Measurements from ENCODE around the gene DNAAF2. TPM values are rescaled to one million over a fixed set of nuclear protein-coding genes. Genes with fewer than 3 reads are reported as not detected.
"Not testable (repeated sequence)": the region's sequence is repeated elsewhere in the genome, so short reads cannot be mapped to it uniquely, and the experiment has no call there.

The DNAAF2 gene
- total RNA-seq, 2 experiments from 2014 or later = 7.4 to 7.5 TPM

DNA sequence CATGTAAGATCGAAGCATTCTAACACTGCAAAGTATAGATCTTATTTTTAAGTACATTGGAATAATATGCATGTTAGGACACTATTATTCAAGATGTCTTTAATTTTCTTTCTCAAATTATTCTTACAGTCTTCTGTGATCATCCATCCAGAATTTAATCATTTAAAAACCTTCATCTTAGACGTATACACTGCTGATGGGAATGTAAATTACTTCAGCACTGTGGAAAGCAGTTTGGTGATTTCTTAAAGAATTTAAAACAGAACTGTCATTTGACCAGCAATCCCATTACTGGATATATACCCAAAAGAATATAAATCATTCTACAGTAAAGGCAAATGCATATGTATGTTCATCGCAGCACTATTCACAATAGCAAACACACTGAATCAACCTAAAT lies 45.7 kb downstream of the DNAAF2 start:
- H3K9me3 Mint-ChIP-seq = no peaks in the 10 kb centered on the region
- H3K27ac Mint-ChIP-seq = no peak overlapping the region
- POLR2A ChIA-PET = interaction anchor here (1.4 kb wide), 1 partner anchor 9 kb away, joined by 6 read pairs; the partner anchor contains the start of gene LRR1

DNA sequence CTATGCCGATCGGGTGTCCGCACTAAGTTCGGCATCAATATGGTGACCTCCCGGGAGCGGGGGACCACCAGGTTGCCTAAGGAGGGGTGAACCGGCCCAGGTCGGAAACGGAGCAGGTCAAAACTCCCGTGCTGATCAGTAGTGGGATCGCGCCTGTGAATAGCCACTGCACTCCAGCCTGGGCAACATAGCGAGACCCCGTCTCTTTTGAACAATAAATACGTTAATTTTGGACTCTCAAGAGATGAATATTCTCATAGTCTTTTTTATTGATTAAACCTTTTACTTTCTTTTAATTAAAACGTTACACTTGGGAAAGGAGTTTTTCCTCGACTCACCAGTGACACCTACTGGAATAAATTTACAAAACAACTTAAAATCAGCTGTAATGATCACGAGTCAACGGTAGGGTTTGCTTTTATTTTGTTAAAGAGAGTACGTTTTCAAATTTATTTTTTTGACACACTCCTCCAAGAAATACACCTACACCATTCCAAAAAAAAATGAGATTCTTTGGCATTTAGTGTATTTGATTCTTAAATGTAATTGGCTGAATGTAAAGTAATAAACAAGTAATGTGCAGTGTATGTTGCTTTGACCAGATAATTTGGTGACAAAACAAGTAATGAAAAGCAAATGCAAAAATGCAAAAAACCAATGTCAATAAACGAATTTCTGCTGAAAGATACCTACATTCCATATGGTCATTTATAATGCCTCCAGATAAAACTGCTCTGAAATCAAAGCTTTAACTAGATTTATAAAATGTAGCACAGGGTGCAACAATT lies 48.2 kb downstream of the DNAAF2 start:
- Mint-ChIP-seq H3K27ac (peak overlapping the region; percentile 99), H3K36me3 (ENCODE audit: low read depth) (peaks cover 47% of the 10 kb centered on the region), H3K4me3 (peak overlapping the region; percentile 85), H3K9me3 (no peaks in the 10 kb centered on the region), H3K27me3 (no peaks in the 10 kb centered on the region), H3K4me1 (peaks cover 42% of the 10 kb centered on the region)
- CTCF ChIA-PET = interaction anchor here (0.7 to 4.4 kb wide), 22 partner anchors 9 to 412 kb away, joined by 3 to 39 read pairs (median 4); partner anchors contain the start of genes DNAAF2, KLHDC2, LRR1 and MGAT2
- POLR2A ChIA-PET = interaction anchor here (0.6 to 9.3 kb wide), 28 partner anchors 10 to 1081 kb away, joined by 3 to 243 read pairs (median 6); partner anchors contain the start of genes DMAC2L, DNAAF2, KLHDC2 and L2HGDH
- DNase-seq = peak; percentile 63

More for the DNA sequence above, 45.7 kb downstream of the DNAAF2 start:
- CTCF ChIA-PET = interaction anchor here (1.0 kb wide), 1 partner anchor 31 kb away, joined by 3 read pairs; the partner anchor contains the start of gene RPL36AL
- Mint-ChIP-seq H3K36me3 (ENCODE audit: low read depth) (peaks cover 21% of the 10 kb centered on the region), H3K27me3 (no peaks in the 10 kb centered on the region), H3K4me3 (no peak overlapping the region), H3K4me1 (peaks cover 19% of the 10 kb centered on the region)
- DNase-seq = no peak

DNA sequence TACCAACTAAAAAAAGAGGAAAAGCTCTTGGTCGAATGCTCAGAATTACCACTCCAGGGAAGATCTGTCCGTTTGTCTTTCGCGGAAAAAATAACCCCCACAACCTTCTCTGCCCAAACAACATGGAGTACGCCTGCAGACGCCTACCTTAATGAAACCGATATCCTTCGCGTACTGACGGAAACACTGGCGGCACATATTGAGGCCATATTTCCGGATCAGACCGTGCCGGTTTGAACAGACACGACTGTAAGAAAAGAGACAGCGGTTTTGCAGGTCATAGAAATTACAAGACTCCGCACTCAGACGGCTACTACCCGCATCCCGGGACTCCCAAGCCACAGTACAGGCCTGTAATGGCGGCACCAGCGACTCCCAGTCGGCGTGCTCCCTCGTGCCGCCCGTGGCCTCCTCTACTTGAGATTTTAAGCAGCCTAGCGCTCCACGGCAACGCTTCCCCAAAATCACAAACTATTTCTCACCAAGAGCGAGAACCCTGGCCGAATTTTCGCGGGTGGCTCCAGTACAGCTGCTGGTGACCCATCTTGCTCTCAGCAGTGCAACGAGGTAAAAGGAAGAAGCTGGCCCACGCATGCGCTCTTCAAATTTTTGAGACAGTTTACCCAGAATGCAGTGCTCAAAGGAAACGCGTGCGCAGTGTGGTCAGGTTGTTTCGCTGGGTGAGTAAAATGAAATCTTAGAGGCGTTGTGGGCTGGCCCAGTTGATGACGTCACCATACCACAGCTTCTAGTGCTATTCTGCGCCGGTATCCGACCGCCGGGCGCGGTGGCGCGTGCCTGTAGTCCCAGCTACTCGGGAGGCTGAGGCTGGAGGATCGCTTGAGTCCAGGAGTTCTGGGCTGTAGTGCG lies 49.0 kb downstream of the DNAAF2 start, which contains the start of gene RPS29:
Gene RPS29, minus strand, starts transcription at position 578 of the 870 bp plus-strand sequence. Its CDS starts 34 bp downstream, at position 544.
- DNase-seq = peak; percentile 99
- ChIA-PET CTCF (interaction anchor here (0.7 to 4.4 kb wide), 20 partner anchors 8 to 413 kb away, joined by 3 to 39 read pairs (median 4); partner anchors contain the start of genes DNAAF2, KLHDC2, LRR1 and MGAT2), POLR2A (interaction anchor here (0.6 to 9.3 kb wide), 35 partner anchors 9 to 1082 kb away, joined by 3 to 243 read pairs (median 4); partner anchors contain the start of genes DMAC2L, DNAAF2, KLHDC2 and L2HGDH)
- Mint-ChIP-seq H3K4me3 (peak within 1 kb of the TSS; percentile 85), H3K36me3 (ENCODE audit: low read depth) (peaks cover 55% of the 10 kb centered on the region), H3K27ac (peak within 1 kb of the TSS; percentile 99), H3K9me3 (no peaks in the 10 kb centered on the region), H3K4me1 (peaks cover 50% of the 10 kb centered on the region), H3K27me3 (no peaks in the 10 kb centered on the region)

DNA sequence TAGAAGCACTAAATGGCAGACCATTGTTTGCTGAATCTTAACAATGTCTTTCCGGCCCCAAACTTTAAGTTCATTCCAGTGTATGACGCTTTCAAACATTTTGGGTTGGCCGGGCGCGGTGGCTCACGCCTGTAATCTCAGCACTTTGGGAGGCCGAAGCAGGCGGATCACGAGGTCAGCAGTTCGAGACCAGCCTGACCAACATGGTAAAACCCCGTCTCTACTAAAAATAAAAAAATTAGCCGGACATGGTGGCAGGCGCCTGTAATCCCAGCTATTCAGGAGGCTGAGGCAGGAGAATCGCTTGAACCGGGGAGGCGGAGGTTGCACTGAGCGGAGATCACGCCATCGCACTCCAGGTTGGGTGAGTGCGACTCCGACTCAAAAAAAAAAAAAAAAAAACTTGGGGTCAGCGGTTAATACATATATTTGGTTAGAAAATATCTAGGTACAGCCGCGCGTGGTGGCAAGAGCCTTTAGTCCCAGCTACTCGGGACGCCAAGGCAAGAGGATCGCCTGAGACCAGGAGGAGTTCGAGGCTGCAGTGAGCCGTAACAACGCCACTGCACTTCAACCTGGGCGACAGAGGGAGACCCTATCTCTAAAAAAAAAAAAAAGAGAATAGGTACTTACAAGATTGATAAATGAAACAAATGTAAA lies 49.9 kb downstream of the DNAAF2 start:
- H3K4me3 Mint-ChIP-seq = peak overlapping the region; percentile 85
- peaks cover 53% of the 10 kb centered on the region for H3K4me1 Mint-ChIP-seq
- ChIA-PET CTCF (interaction anchor here (1.1 to 4.4 kb wide), 8 partner anchors 10 to 277 kb away, joined by 3 to 37 read pairs (median 9); partner anchors contain the start of genes DNAAF2, LRR1, MGAT2 and RPL36AL), POLR2A (interaction anchor here (0.6 to 9.3 kb wide), 19 partner anchors 12 to 727 kb away, joined by 3 to 243 read pairs (median 11); partner anchors contain the start of genes DMAC2L, DNAAF2, KLHDC2 and L2HGDH)
- not testable (repeated sequence) for H3K9me3 Mint-ChIP-seq, H3K27me3 Mint-ChIP-seq
- peaks cover 59% of the 10 kb centered on the region for H3K36me3 Mint-ChIP-seq (ENCODE audit: low read depth)
- peak; percentile 23 for DNase-seq
- peak overlapping the region; percentile 99 for H3K27ac Mint-ChIP-seq

DNA sequence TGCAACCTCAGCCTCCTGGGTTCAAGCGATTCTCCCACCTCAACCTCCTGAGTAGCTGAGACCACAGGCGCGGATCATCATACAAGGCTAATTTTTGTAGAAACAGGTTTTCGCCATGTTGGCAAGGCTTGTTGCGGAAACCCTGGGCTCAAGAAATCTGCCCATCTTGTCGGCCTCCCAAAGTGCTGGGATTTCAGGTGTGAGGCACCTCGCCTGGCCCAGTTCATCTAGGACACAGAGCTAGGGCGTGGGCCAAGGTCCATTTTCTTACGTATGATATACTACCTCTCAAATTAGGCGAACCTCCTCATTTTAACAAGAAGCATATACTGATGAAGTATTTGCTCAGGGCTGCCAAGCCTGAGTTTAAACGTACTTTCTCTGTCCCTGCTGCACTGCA lies 51.0 kb downstream of the DNAAF2 start:
- H3K27ac Mint-ChIP-seq = peak overlapping the region; percentile 99
- POLR2A ChIA-PET = interaction anchor here (0.7 to 9.3 kb wide), 4 partner anchors 14 to 184 kb away, joined by 3 to 243 read pairs (median 94); partner anchors contain the start of genes DNAAF2, KLHDC2, LRR1 and MGAT2
- peaks cover 62% of the 10 kb centered on the region for H3K36me3 Mint-ChIP-seq (ENCODE audit: low read depth)
- CTCF ChIA-PET = interaction anchor here (1.1 to 1.7 kb wide), 2 partner anchors 15 to 268 kb away, joined by 3 read pairs; partner anchors contain the start of gene LRR1
- DNase-seq = no peak
- no peaks in the 10 kb centered on the region for H3K27me3 Mint-ChIP-seq
- peaks cover 63% of the 10 kb centered on the region for H3K4me1 Mint-ChIP-seq
- peak overlapping the region; percentile 85 for H3K4me3 Mint-ChIP-seq
- no peaks in the 10 kb centered on the region for H3K9me3 Mint-ChIP-seq

DNA sequence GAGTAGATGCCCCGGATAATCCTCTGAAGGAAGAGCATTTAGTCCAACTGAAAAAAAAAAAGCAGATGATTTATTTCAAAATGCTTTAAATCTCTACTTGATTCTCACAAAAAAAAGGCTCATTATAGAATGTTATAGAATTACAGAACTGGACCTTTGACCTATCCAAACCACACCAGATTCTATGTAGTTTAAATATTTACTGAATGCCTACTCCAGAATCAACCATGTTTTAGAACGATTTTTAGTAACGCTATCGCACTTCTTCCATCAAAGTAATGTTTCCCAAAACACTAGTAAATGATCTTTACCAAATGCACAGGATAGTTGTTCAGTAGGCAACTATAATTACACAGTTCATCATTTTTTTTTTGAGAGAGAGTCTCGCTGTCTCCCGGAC lies 51.4 kb downstream of the DNAAF2 start:
- peaks cover 67% of the 10 kb centered on the region for H3K4me1 Mint-ChIP-seq
- ChIA-PET POLR2A (interaction anchor here (5.1 to 9.3 kb wide), 2 partner anchors 14 to 39 kb away, joined by 144 to 243 read pairs; partner anchors contain the start of genes LRR1, MGAT2 and RPL36AL), CTCF (no interaction called here)

DNA sequence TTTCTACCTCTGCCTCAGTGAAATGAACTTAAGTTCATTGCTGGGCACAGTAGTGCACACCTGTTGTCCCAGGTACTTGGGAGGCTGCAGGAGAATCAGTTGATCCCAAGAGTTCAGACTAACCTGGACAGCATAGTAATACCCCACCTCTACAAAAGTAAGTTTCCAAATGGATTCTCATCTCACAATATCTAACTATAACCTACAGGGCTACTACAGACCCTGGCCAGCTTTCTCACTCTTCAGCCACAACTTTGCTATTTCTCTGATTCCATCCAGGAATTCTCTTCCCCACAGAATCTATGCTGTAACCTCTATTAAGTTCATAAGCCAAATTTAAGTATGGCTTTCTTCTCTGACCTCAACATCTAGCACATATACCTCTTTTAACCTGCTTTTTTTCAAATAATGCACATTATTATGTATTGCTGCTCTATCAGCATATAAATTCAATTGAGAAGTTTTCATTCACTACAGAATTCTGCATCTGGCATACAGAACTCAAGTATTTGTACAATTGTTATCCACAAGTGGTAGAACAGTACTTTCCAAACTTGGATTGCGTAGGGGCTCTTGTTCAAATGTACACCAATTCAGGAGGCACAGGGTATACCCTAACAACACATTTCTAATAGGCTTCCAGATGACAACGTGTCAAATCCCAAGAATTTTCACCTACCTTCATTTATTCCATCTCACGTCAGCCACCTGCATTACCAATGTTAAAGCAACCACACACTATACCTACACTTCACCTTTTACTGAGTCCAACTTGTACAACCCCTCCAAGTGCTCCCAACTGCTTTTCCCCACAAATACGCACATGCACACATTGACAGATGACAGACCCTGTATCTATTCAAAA lies 52.7 kb downstream of the DNAAF2 start:
- ChIA-PET CTCF (no interaction called here), POLR2A (interaction anchor here (0.8 to 9.3 kb wide), 5 partner anchors 16 to 270 kb away, joined by 3 to 243 read pairs (median 4); partner anchors contain the start of genes KLHDC2, LRR1, MGAT2 and NEMF)
- peaks cover 71% of the 10 kb centered on the region for H3K4me1 Mint-ChIP-seq
- no peaks in the 10 kb centered on the region for H3K27me3 Mint-ChIP-seq
- DNase-seq = no peak
- peak overlapping the region; percentile 44 for H3K27ac Mint-ChIP-seq
- no peak overlapping the region for H3K4me3 Mint-ChIP-seq
- peaks cover 74% of the 10 kb centered on the region for H3K36me3 Mint-ChIP-seq (ENCODE audit: low read depth)
- H3K9me3 Mint-ChIP-seq = no peaks in the 10 kb centered on the region

More for the DNA sequence above, 51.4 kb downstream of the DNAAF2 start:
- Mint-ChIP-seq H3K9me3 (no peaks in the 10 kb centered on the region), H3K27me3 (no peaks in the 10 kb centered on the region), H3K27ac (peak overlapping the region; percentile 99), H3K36me3 (ENCODE audit: low read depth) (peaks cover 65% of the 10 kb centered on the region), H3K4me3 (peak overlapping the region; percentile 85)
- DNase-seq = no peak

DNA sequence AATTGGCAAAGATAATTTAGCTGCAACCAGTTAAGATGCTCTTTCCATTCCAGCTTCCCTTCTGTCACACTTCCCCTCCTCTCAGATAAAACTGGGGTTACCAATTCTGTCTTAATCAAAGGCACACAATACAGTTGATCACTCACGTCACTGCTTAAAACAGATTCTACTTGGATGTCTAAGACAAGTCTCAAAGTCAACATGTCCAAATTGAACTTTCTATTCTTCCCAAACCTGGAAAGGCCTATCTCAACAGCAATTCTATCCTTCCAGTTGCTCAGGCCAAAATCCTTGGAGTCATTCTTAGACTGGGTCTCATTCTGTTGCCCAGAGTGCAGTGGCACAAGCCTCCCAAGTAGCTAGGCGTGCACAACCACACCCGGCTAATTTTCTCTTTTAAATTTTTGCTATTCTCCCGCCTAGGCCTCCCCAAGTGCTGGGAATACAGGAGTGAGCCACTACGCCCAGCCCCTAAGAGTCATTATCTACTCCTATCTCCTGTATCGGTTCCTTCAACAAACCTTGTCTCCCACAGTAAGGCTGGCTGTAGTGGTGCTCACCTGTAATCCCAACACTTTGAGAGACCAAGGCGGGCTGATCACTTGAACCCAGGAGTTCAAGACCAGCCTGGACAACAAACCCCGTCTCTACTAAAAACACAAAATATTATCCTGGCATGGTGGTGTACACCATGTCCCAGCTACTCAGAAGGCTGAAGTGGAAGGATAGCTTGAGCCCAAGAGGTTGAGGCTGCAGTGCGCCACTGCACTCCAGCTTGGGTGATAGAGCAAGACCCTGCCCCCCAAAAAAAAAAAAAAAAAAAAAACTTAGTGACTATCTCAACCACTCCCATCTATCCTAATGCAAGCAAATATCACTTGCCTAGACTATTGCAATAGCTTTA lies 53.6 kb downstream of the DNAAF2 start:
- POLR2A ChIA-PET = interaction anchor here (0.8 to 9.3 kb wide), 4 partner anchors 16 to 271 kb away, joined by 3 to 243 read pairs (median 4); partner anchors contain the start of genes KLHDC2, LRR1 and NEMF
- no peak for DNase-seq
- Mint-ChIP-seq H3K27me3 (no peaks in the 10 kb centered on the region), H3K4me3 (no peak overlapping the region), H3K4me1 (peaks cover 69% of the 10 kb centered on the region), H3K36me3 (ENCODE audit: low read depth) (peaks cover 80% of the 10 kb centered on the region), H3K27ac (no peak overlapping the region), H3K9me3 (no peaks in the 10 kb centered on the region)
- CTCF ChIA-PET = no interaction called here

DNA sequence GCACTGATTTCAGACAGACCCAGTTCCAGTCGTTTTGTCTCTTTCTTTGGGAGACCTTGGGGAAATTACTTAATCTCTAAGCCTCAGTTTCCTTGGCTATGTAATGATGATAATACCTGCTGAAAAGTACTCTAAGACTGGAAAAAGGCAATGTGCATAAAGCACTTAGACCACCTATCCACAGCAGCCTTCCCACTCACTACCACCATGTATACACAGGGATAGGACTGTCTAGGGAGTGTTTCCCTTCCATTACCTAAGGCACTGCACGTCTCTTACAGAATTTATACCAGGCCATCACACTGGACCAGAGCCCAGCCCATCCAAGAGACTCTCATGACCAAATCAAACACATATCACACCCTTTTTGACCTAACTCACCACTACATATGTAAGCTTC lies 55.2 kb downstream of the DNAAF2 start:
- DNase-seq = no peak
- CTCF ChIA-PET = interaction anchor here (0.8 to 1.3 kb wide), 2 partner anchors 82 to 272 kb away, joined by 3 read pairs; partner anchors contain the start of gene NEMF
- H3K27ac Mint-ChIP-seq = peak overlapping the region; percentile 23
- no peak overlapping the region for H3K4me3 Mint-ChIP-seq
- peaks cover 65% of the 10 kb centered on the region for H3K4me1 Mint-ChIP-seq
- H3K36me3 Mint-ChIP-seq (ENCODE audit: low read depth) = peaks cover 74% of the 10 kb centered on the region
- POLR2A ChIA-PET = interaction anchor here (1.2 to 9.3 kb wide), 2 partner anchors 18 to 54 kb away, joined by 4 to 243 read pairs; partner anchors contain the start of gene LRR1
- H3K9me3 Mint-ChIP-seq = no peaks in the 10 kb centered on the region
- H3K27me3 Mint-ChIP-seq = no peaks in the 10 kb centered on the region

DNA sequence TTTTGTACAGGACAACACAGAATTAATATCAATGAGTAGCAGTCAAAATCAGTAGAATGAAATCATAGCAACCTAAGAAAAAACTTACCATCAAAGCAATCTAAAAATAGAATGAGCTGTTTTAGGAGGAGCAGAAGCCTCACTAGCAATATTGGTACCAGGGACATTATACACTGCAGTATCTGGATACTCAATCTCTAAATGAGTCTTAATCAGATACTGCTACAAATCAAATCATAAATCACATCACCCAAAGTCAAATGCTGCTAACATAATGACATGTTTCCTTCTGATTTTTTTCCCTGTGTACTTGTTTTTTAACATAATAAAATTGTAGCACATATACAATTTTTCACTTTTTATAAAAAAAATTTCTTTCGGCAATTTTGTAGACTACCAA lies 56.9 kb downstream of the DNAAF2 start:
- Mint-ChIP-seq H3K27ac (peak overlapping the region; percentile 33), H3K4me1 (peaks cover 50% of the 10 kb centered on the region), H3K9me3 (no peaks in the 10 kb centered on the region), H3K4me3 (no peak overlapping the region), H3K36me3 (ENCODE audit: low read depth) (peaks cover 74% of the 10 kb centered on the region), H3K27me3 (no peaks in the 10 kb centered on the region)
- ChIA-PET POLR2A (interaction anchor here (0.8 kb wide), 1 partner anchor 189 kb away, joined by 3 read pairs; the partner anchor contains the start of gene KLHDC2), CTCF (interaction anchor here (1.0 kb wide), 1 partner anchor 9 kb away, joined by 4 read pairs; no protein-coding TSS in a partner anchor)
- DNase-seq = no peak

Data from activated CD4-positive, alpha-beta memory T cell treated with anti-CD3 and anti-CD28 coated beads, Interleukin-2, amount 10 ng/mL, durations not matched to agents 7 days and 5 days (primary cell).